Duodenal mucosa (tissue), 2 donors: ENCODE results near the gene JAKMIP3.

ENCODE experiments used
- H3K27ac ChIP-seq: one replicate; pipeline ENCODE4 v1.7.0; 2013; ENCODE audit warnings: low read depth, low read length
- H3K27me3 ChIP-seq, 2 donors: one replicate each; pipeline ENCODE4 v1.7.0; 2013; ENCODE audit warnings: low read length in 2 of 2, control low read depth in 1 of 2; ENCODE audit not compliant: insufficient read depth in 2 of 2, control insufficient read depth in 1 of 2
- H3K36me3 ChIP-seq, 2 donors: one replicate each; pipeline ENCODE4 v1.7.0; 2013; ENCODE audit warnings: low read length in 2 of 2, control low read depth in 1 of 2; ENCODE audit not compliant: insufficient read depth in 2 of 2, control insufficient read depth in 1 of 2
- H3K4me1 ChIP-seq, 2 donors: one replicate each; pipeline ENCODE4 v1.7.0; 2013; ENCODE audit warnings: low read length in 2 of 2, control low read depth in 1 of 2; ENCODE audit not compliant: insufficient read depth in 2 of 2, control insufficient read depth in 1 of 2
- H3K4me3 ChIP-seq, 2 donors: one replicate each; pipeline ENCODE4 v1.7.0; 2013; ENCODE audit warnings: low read length in 2 of 2, low read depth in 1 of 2
- H3K9ac ChIP-seq, 2 donors: one replicate each; pipeline ENCODE4 v1.7.0; 2013; ENCODE audit warnings: low read length in 2 of 2, low read depth in 1 of 2
- H3K9me3 ChIP-seq, 2 donors: one replicate each; pipeline ENCODE4 v1.7.0; 2013; ENCODE audit warnings: low read length in 2 of 2, control low read depth in 1 of 2; ENCODE audit not compliant: control insufficient read depth in 1 of 2

The JAKMIP3 gene

DNA sequence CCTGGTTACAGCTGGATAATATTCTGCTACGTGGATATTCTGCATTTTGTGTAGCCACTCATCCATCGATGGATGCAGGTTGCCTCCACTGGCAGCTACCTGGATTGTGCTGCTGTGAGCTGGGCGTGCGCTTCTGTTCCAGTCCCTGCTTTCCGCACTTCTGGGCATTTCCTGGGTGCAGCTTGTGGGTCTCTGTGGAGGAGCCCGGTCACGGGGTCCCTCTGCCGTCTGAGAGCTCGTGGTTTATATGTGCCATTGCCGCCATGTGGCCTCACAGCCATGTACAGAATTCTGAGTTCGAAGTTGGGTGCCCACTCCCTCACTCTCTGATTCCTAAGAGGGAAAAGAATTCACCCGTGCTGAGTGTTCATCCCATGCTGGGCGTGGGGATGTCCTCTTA lies 38.3 kb downstream of the JAKMIP3 start:
- Histone ChIP-seq H3K36me3 (no peaks in the 10 kb centered on the region), H3K9me3 (no peaks in the 10 kb centered on the region), H3K4me1 (no peaks in the 10 kb centered on the region), H3K27ac (no peak overlapping the region), H3K4me3 (no peak overlapping the region), H3K9ac (no peak overlapping the region), H3K27me3 (no peaks in the 10 kb centered on the region)

DNA sequence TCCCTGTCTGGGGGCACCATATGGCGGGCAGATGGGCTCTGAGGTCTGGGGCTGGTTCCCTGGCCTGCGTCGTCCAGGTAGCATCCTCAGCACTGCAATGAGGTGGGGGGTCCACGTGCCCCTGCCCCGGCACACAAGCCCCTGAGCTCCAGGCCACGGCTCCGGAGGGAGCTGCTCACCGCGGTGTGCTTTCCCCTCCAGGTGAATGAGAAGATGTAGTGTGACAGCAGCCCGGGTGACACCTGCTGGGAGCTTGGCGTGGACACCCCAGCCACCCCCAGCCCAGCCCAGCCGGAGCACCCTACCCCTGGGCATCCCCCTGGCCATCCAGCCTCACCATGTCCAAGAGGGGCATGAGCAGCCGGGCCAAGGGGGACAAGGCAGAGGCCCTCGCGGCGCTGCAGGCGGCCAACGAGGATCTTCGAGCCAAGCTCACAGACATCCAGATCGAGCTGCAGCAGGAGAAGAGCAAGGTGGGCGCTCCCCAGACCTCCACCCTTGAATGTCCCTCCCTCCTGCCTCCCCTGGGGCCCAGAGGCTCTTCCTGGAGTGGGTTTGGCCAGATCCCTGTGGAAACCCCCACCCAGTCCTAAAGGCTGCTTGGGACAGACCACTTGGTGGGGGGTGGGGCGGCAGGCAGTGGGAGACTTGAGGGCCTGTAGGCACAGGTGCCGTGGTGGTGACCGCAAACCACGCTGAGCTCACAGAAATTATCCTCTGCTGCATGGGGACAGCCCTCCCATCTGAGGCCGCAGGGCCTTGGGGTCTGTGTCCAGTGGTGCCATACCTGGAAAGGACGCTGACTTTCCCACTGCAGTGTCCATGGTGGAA lies 38.9 kb downstream of the JAKMIP3 start:
- Histone ChIP-seq H3K4me1 (no peaks in the 10 kb centered on the region), H3K4me3 (no peak overlapping the region), H3K9ac (no peak overlapping the region), H3K27me3 (no peaks in the 10 kb centered on the region), H3K27ac (no peak overlapping the region), H3K9me3 (no peaks in the 10 kb centered on the region), H3K36me3 (no peaks in the 10 kb centered on the region)

DNA sequence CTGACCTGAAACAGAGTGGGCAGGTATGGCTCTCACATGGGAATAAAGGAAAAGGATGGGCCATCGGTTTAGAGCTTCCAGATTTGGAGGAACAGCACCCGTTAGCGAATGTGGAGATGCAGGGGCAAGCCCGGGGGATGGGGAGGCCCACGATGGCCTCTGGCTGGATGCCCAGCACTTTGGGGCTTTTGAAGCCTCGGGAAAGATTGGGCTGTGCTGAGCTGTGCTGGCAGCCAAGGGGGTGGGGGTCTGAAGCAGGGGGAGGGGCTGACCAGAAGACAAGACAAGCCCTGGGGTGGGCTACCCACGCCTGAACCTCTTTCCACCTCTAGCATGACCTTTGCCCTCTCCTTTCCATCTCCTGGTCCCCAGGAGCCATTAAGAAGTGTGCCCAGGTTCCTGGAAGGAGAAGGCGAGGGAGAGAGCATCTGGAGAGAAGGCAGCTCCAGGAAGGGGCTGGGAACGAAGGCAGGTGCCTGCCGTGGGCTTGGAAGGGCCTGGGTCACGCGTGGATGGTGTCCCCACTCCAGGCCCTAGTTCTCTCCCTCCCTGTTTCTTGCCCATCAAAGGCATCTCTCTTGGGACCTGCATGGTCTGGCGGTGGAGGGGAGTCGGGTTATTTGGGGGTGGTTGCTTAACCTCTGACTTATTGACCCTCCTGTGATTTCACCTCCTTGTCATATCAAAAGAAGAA lies 39.7 kb downstream of the JAKMIP3 start:
- Histone ChIP-seq H3K27me3 (no peaks in the 10 kb centered on the region), H3K36me3 (no peaks in the 10 kb centered on the region), H3K27ac (no peak overlapping the region), H3K4me1 (no peaks in the 10 kb centered on the region), H3K4me3 (no peak overlapping the region), H3K9ac (no peak overlapping the region), H3K9me3 (no peaks in the 10 kb centered on the region)

DNA sequence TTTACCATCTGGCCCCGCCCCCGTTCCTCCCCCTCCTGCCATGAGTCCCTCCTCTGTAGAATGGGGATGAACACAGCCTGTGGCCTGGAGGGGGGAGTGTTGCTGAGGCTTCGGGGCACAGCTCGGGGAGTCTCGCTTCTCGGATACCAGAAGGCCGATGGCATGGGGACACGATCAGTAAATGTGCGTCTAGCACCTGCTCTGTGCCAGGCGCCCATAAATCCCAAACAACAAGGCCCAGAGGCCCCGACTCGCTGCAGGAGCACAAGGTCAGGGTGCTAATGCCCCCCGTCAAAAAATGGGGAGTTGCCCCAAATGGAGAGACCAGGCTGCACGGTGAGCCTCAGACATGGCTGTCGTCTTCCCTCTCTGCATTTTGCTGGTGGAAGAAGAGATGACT lies 40.7 kb downstream of the JAKMIP3 start:
- no peak overlapping the region for H3K4me3 ChIP-seq
- H3K27me3 ChIP-seq = no peaks in the 10 kb centered on the region
- no peaks in the 10 kb centered on the region for H3K4me1 ChIP-seq
- no peak overlapping the region for H3K27ac ChIP-seq
- no peak overlapping the region for H3K9ac ChIP-seq
- no peaks in the 10 kb centered on the region for H3K9me3 ChIP-seq
- no peaks in the 10 kb centered on the region for H3K36me3 ChIP-seq

DNA sequence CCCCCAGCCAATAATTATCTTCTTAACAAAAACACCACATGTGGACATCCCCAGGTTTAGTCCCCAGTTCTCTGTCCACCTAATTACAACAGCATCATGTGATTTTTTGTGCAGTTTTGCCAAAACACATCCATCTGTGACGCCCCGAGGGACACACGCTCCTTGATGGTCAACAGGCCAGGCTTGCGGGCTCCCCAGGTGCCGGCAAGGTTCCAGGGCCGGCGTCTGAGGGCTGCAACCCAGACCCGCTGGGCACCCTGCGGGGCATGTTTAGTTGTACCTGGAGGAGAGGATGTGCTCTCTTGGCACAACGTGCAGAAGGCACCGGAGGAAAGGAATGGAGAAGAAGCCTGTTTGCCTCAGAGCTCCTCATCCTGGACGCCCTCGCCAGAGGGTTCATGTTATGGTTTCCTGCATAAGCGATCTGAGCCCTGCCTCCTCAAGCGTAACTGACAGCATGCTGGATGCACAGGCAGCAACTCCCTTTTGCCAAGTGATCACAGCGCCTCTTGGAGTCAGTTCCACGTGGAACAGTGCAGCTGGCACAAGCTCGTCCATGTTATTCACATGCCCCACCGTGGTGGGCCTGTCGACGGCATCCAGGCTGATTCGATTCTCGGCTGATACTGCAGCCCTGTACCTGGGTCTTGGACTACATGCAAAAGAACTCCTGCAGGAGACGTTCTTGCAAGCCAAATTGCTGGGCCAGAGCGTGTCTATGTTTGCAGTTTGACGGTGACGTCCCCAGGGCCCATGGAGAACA lies 41.6 kb downstream of the JAKMIP3 start:
- Histone ChIP-seq H3K4me1 (no peaks in the 10 kb centered on the region), H3K4me3 (no peak overlapping the region), H3K27ac (no peak overlapping the region), H3K36me3 (no peaks in the 10 kb centered on the region), H3K27me3 (no peaks in the 10 kb centered on the region), H3K9ac (no peak overlapping the region), H3K9me3 (no peaks in the 10 kb centered on the region)

DNA sequence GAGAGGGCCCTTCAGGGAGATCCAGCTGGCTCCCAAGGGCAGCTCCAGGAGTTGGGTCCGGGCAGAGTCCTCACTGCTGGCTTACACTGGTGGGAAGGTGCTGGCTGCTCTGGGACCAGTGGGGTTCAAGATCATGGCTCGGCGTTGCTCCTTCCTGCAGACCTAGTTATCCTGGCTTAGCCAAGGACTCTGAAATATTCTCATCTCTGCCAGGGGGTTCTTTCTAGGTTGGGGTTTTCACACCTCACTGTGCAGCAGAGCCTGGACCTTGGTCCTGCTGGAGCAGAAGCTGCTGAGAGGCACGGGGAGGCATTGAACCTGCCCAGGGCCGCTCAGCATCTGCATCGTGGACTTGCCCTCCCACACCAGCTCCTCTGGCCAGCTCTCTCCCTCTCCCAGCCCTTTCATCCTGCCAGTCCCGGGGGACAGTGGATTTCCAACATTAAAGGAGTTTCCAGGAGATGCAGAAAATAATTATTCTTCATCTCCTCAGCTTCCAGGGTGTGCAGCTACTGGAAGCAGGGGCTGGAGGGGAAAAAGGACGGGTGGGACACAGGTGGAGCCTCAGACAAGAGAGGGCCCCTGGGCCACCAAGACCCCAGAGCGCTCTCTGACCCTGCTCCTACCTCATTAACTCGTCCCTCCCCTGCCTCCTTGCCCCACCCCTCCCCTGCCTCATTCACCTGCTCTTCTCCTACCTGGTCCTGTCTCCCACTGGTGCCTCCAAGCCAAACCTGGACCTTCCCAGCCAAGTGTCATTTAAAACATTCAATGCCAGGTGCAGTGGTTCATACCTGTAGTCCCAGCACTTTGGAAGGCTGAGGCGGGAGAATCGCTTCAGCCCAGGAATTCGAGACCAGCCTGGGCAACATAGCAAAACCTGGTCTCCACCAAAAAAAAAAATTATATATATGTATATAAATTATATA lies 42.5 kb downstream of the JAKMIP3 start:
- Histone ChIP-seq H3K27me3 (no peaks in the 10 kb centered on the region), H3K9ac (no peak overlapping the region), H3K4me1 (no peaks in the 10 kb centered on the region), H3K27ac (no peak overlapping the region), H3K36me3 (no peaks in the 10 kb centered on the region), H3K4me3 (no peak overlapping the region), H3K9me3 (no peaks in the 10 kb centered on the region)

DNA sequence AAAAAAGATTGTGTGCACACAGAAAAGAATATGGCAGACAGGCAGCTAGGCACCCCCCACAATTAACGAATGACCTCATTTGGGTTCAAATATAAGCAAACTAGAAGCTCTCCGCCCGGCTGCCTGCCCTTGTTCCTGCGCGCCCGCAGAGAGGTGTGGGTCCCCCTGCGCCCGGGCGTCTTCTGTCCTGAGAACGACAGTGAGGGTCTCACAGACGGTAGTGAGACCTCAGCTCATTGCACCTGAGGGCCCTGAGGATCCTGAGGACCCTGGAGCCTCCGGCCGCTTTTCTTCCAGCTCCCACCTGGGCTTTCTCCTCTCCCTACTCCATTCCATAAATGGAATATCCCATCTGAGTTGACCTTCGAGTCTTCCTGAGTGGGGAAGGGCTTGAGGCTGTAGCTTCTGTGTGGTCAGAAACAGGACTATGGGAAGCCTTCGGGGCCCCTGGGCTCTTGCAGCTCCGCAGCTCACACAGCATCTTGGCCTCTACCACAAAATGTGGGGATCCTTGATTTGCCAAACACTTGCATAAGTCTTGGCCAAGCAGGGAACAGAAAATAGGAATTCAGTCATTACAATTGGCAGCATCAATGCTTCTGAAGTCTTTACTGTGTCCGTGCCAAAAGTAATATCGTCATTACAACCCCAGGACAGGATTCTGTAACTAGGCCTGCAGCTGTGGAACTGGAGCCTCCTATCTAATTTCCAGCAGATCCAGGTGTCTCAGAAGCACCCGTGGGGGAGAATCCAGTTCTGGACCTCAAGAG lies 43.8 kb downstream of the JAKMIP3 start:
- H3K27me3 ChIP-seq = no peaks in the 10 kb centered on the region
- no peaks in the 10 kb centered on the region for H3K4me1 ChIP-seq
- H3K36me3 ChIP-seq = no peaks in the 10 kb centered on the region
- no peak overlapping the region for H3K27ac ChIP-seq
- H3K4me3 ChIP-seq = no peak overlapping the region
- no peaks in the 10 kb centered on the region for H3K9me3 ChIP-seq
- no peak overlapping the region for H3K9ac ChIP-seq

DNA sequence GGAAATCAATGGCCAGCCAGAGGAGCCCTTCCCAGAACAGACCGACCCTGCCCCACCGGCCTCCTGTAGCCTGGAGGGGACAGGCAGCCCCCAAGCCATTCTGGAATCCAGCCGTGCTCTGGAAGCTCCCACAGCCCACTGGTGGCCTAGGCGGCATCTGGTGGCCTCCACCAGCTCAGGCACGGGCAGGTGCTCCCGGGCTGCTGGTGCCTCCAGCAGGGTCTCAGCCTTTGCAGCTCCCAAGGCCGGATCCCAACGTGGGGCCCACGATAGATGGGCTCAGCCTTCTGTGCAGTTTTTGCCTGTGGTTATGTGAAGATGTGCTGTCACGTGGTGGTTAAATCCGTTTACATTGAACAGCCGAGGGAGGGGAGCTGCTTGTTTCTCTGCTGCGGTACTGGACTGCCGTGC lies 44.4 kb downstream of the JAKMIP3 start:
- Histone ChIP-seq H3K9me3 (no peaks in the 10 kb centered on the region), H3K9ac (no peak overlapping the region), H3K36me3 (no peaks in the 10 kb centered on the region), H3K27ac (no peak overlapping the region), H3K4me3 (no peak overlapping the region), H3K4me1 (no peaks in the 10 kb centered on the region), H3K27me3 (no peaks in the 10 kb centered on the region)

DNA sequence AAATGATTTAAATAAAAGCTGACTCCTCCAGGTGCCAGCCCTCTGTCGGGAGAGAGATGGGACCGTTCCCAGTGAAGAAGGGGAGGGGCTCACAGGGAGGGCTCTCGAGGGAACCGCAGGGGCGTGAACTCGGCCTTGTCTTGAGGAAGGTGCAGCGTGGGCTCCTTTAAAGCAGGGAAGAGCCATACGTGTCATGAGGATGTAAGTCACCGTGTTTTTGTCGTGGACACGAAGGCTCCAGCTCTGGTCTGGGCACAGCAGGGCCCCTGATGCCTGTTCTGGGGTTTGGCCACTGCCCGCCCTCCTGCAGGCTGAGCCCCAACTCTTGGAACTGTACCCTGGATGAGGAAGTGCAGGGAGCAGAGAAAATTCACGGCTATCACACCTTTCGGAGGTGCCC lies 45.0 kb downstream of the JAKMIP3 start:
- Histone ChIP-seq H3K36me3 (no peaks in the 10 kb centered on the region), H3K27me3 (no peaks in the 10 kb centered on the region), H3K9me3 (no peaks in the 10 kb centered on the region), H3K4me1 (no peaks in the 10 kb centered on the region), H3K4me3 (no peak overlapping the region), H3K27ac (no peak overlapping the region), H3K9ac (no peak overlapping the region)
